ENCODE measurements around the gene RDH5.

The RDH5 gene

GRCh38 chr12:55719371-55719770 lies 822 bp upstream of the RDH5 start:
- CTCF ChIA-PET, result interaction anchor here (0.6 to 0.9 kb wide), 3 partner anchors 9 to 63 kb away, joined by 3 read pairs; partner anchors contain the start of gene ITGA7
- POLR2A ChIA-PET, result interaction anchor here (1.1 to 5.4 kb wide), 3 partner anchors 10 to 110 kb away, joined by 3 to 30 read pairs (median 6); partner anchors contain the start of genes CD63 and DNAJC14
- DNase-seq (ENCODE audit: extremely low spot score), result no peak
- TF ChIP-seq PKNOX1 (IDR thresholded peaks at IDR 0.05), result no peak
- no peak for TF ChIP-seq HDGF (IDR thresholded peaks at IDR 0.05; ENCODE audit: borderline replicate concordance)
- TF ChIP-seq FOXK2 (IDR thresholded peaks at IDR 0.05), result no peak
- no peak for TF ChIP-seq BHLHE40 (IDR thresholded peaks at IDR 0.05; ENCODE audit: borderline replicate concordance)
- TF ChIP-seq FOXM1 (IDR thresholded peaks at IDR 0.05; ENCODE audit: borderline replicate concordance), result no peak
- no peak for TF ChIP-seq FOXA1 (IDR thresholded peaks at IDR 0.05)
- no peak for TF ChIP-seq L3MBTL2 (conservative IDR thresholded peaks at IDR 0.05)

- no peak for DNase-seq (ENCODE audit: extremely low spot score)
- POLR2A ChIA-PET, result interaction anchor here (0.7 to 1.3 kb wide), 4 partner anchors 9 to 74 kb away, joined by 3 to 4 read pairs (median 3); no protein-coding TSS in a partner anchor
- CTCF ChIA-PET, result interaction anchor here (1.5 to 1.6 kb wide), 2 partner anchors 17 to 39 kb away, joined by 6 to 9 read pairs; a partner anchor contains a TSS
- TF ChIP-seq ZNF384 (IDR thresholded peaks at IDR 0.05) (no peak), FOXM1 (IDR thresholded peaks at IDR 0.05; ENCODE audit: borderline replicate concordance) (no peak), LEF1 (IDR thresholded peaks at IDR 0.05; ENCODE audit: borderline replicate concordance) (no peak), L3MBTL2 (conservative IDR thresholded peaks at IDR 0.05) (no peak), FOXK2 (IDR thresholded peaks at IDR 0.05) (no peak), SUZ12 (IDR thresholded peaks at IDR 0.05) (no peak), TARDBP (IDR thresholded peaks at IDR 0.05) (no peak), FOXA1 (IDR thresholded peaks at IDR 0.05) (no peak), BHLHE40 (IDR thresholded peaks at IDR 0.05; ENCODE audit: borderline replicate concordance) (no peak), SP1 (IDR thresholded peaks at IDR 0.05) (no peak), CTBP1 (IDR thresholded peaks at IDR 0.05; ENCODE audit: borderline replicate concordance) (no peak), NFRKB (IDR thresholded peaks at IDR 0.05) (no peak), ARNT (IDR thresholded peaks at IDR 0.05) (no peak), PKNOX1 (IDR thresholded peaks at IDR 0.05) (no peak), ELF4 (IDR thresholded peaks at IDR 0.05) (no peak), HDGF (IDR thresholded peaks at IDR 0.05; ENCODE audit: borderline replicate concordance) (no peak)
Observed at GRCh38 chr12:55720894-55721444, 776 bp downstream of the RDH5 start.

GRCh38 chr12:55721601-55722213 lies 1.5 kb downstream of the RDH5 start:
- CTCF ChIA-PET, result interaction anchor here (1.5 to 1.6 kb wide), 2 partner anchors 16 to 40 kb away, joined by 6 to 9 read pairs; a partner anchor contains a TSS
- POLR2A ChIA-PET, result interaction anchor here (0.5 to 1.3 kb wide), 2 partner anchors 12 to 63 kb away, joined by 3 read pairs; no protein-coding TSS in a partner anchor
- no peak for DNase-seq (ENCODE audit: extremely low spot score)
- TF ChIP-seq SUZ12 (IDR thresholded peaks at IDR 0.05), result no peak
- TF ChIP-seq FOXA1 (IDR thresholded peaks at IDR 0.05), result no peak
- no peak for TF ChIP-seq ZNF384 (IDR thresholded peaks at IDR 0.05)
- no peak for TF ChIP-seq FOXK2 (IDR thresholded peaks at IDR 0.05)
- TF ChIP-seq CTBP1 (IDR thresholded peaks at IDR 0.05; ENCODE audit: borderline replicate concordance), result no peak
- TF ChIP-seq SP1 (IDR thresholded peaks at IDR 0.05), result no peak
- no peak for TF ChIP-seq PKNOX1 (IDR thresholded peaks at IDR 0.05)
- no peak for TF ChIP-seq ARNT (IDR thresholded peaks at IDR 0.05)
- TF ChIP-seq TARDBP (IDR thresholded peaks at IDR 0.05), result no peak
- TF ChIP-seq L3MBTL2 (conservative IDR thresholded peaks at IDR 0.05), result no peak
- TF ChIP-seq ELF4 (IDR thresholded peaks at IDR 0.05), result no peak
- TF ChIP-seq FOXM1 (IDR thresholded peaks at IDR 0.05; ENCODE audit: borderline replicate concordance), result no peak
- no peak for TF ChIP-seq LEF1 (IDR thresholded peaks at IDR 0.05; ENCODE audit: borderline replicate concordance)
- no peak for TF ChIP-seq HDGF (IDR thresholded peaks at IDR 0.05; ENCODE audit: borderline replicate concordance)

- ChIA-PET CTCF (interaction anchor here (1.1 to 3.5 kb wide), 3 partner anchors 10 to 42 kb away, joined by 3 to 30 read pairs (median 4); a partner anchor contains a TSS), POLR2A (interaction anchor here (1.5 kb wide), 1 partner anchor 11 kb away, joined by 3 read pairs; no protein-coding TSS in a partner anchor)
- DNase-seq (ENCODE audit: extremely low spot score), result no peak
- TF ChIP-seq LEF1 (IDR thresholded peaks at IDR 0.05; ENCODE audit: borderline replicate concordance) (no peak), FOXK2 (IDR thresholded peaks at IDR 0.05) (no peak), TARDBP (IDR thresholded peaks at IDR 0.05) (no peak), ARNT (IDR thresholded peaks at IDR 0.05) (no peak), SP1 (IDR thresholded peaks at IDR 0.05) (no peak), SUZ12 (IDR thresholded peaks at IDR 0.05) (no peak), HDGF (IDR thresholded peaks at IDR 0.05; ENCODE audit: borderline replicate concordance) (no peak), FOXA1 (IDR thresholded peaks at IDR 0.05) (no peak), PKNOX1 (IDR thresholded peaks at IDR 0.05) (no peak), BHLHE40 (IDR thresholded peaks at IDR 0.05; ENCODE audit: borderline replicate concordance) (no peak), L3MBTL2 (conservative IDR thresholded peaks at IDR 0.05) (no peak), NFRKB (IDR thresholded peaks at IDR 0.05) (no peak), FOXM1 (IDR thresholded peaks at IDR 0.05; ENCODE audit: borderline replicate concordance) (no peak), ZNF384 (IDR thresholded peaks at IDR 0.05) (no peak), ELF4 (IDR thresholded peaks at IDR 0.05) (no peak), CTBP1 (IDR thresholded peaks at IDR 0.05; ENCODE audit: borderline replicate concordance) (no peak)
Observed at GRCh38 chr12:55722948-55723347, 2.8 kb downstream of the RDH5 start.

Data from HEK293T (cell line).